ENCODE data around the gene PHC2.

PHC2 gene
- total RNA-seq: 41.0 to 55.0 (median 42.5) reads per million in 3 donors

GRCh38 chr1:33430692-33431593, at the start of gene PHC2:
Gene PHC2, minus strand, starts transcription at chr1:33431095. Its CDS starts 55,556 bp downstream, at chr1:33375539.
- H3K9me3 ChIP-seq (ENCODE audit: control insufficient read depth, low read length): no peaks in the 10 kb centered on the region
- H3K36me3 ChIP-seq (ENCODE audit: control insufficient read depth, insufficient read depth, low read length): no peaks in the 10 kb centered on the region
- peaks cover 7% of the 10 kb centered on the region for H3K4me1 ChIP-seq (ENCODE audit: control insufficient read depth, insufficient read depth, low read length, poor library complexity, severe bottlenecking)
- peak within 1 kb of the TSS; percentile 40 for H3K27ac ChIP-seq (ENCODE audit: insufficient read depth, low read length, poor library complexity, severe bottlenecking)
- DNase-seq: peak; percentile 89 to 90 (median 89)
- H3K27me3 ChIP-seq (replicated peaks; ENCODE audit: control insufficient read depth, insufficient read depth, low read length, poor library complexity, severe bottlenecking): no peaks in the 10 kb centered on the region
- peak within 1 kb of the TSS; percentile 55 for H3K4me3 ChIP-seq (ENCODE audit: insufficient read depth, low read depth, low read length, poor library complexity, severe bottlenecking)

- H3K4me3 ChIP-seq (ENCODE audit: insufficient read depth, low read depth, low read length, poor library complexity, severe bottlenecking): no peak overlapping the region
- no peak for DNase-seq
- H3K27ac ChIP-seq (ENCODE audit: insufficient read depth, low read length, poor library complexity, severe bottlenecking): no peak overlapping the region
- peaks cover 3% of the 10 kb centered on the region for H3K36me3 ChIP-seq (ENCODE audit: control insufficient read depth, insufficient read depth, low read length)
- no peaks in the 10 kb centered on the region for H3K9me3 ChIP-seq (ENCODE audit: control insufficient read depth, low read length)
- no peaks in the 10 kb centered on the region for H3K4me1 ChIP-seq (ENCODE audit: control insufficient read depth, insufficient read depth, low read length, poor library complexity, severe bottlenecking)
- H3K27me3 ChIP-seq (replicated peaks; ENCODE audit: control insufficient read depth, insufficient read depth, low read length, poor library complexity, severe bottlenecking): no peaks in the 10 kb centered on the region
Observed at GRCh38 chr1:33477451-33477850, 46.6 kb upstream of the PHC2 start.

- Histone ChIP-seq H3K9me3 (ENCODE audit: control insufficient read depth, low read length) (no peaks in the 10 kb centered on the region), H3K36me3 (ENCODE audit: control insufficient read depth, insufficient read depth, low read length) (no peaks in the 10 kb centered on the region), H3K4me3 (ENCODE audit: insufficient read depth, low read depth, low read length, poor library complexity, severe bottlenecking) (no peak overlapping the region), H3K27ac (ENCODE audit: insufficient read depth, low read length, poor library complexity, severe bottlenecking) (no peak overlapping the region), H3K27me3 (replicated peaks; ENCODE audit: control insufficient read depth, insufficient read depth, low read length, poor library complexity, severe bottlenecking) (no peaks in the 10 kb centered on the region), H3K4me1 (ENCODE audit: control insufficient read depth, insufficient read depth, low read length, poor library complexity, severe bottlenecking) (no peaks in the 10 kb centered on the region)
- no peak for DNase-seq
Observed at GRCh38 chr1:33473900-33474299, 43.0 kb upstream of the PHC2 start.

GRCh38 chr1:33472269-33472980, 41.5 kb upstream of the PHC2 start, which contains the start of gene ZSCAN20:
Gene ZSCAN20, plus strand, starts transcription at chr1:33472645. Its CDS starts 6,644 bp downstream, at chr1:33479289.
- H3K9me3 ChIP-seq (ENCODE audit: control insufficient read depth, low read length): no peaks in the 10 kb centered on the region
- no peaks in the 10 kb centered on the region for H3K36me3 ChIP-seq (ENCODE audit: control insufficient read depth, insufficient read depth, low read length)
- no peaks in the 10 kb centered on the region for H3K27me3 ChIP-seq (replicated peaks; ENCODE audit: control insufficient read depth, insufficient read depth, low read length, poor library complexity, severe bottlenecking)
- no peaks in the 10 kb centered on the region for H3K4me1 ChIP-seq (ENCODE audit: control insufficient read depth, insufficient read depth, low read length, poor library complexity, severe bottlenecking)
- H3K27ac ChIP-seq (ENCODE audit: insufficient read depth, low read length, poor library complexity, severe bottlenecking): peak within 1 kb of the TSS; percentile 50
- DNase-seq: peak; percentile 60 to 70 (median 70)
- H3K4me3 ChIP-seq (ENCODE audit: insufficient read depth, low read depth, low read length, poor library complexity, severe bottlenecking): peak within 1 kb of the TSS; percentile 53

- H3K36me3 ChIP-seq (ENCODE audit: control insufficient read depth, insufficient read depth, low read length): no peaks in the 10 kb centered on the region
- H3K4me1 ChIP-seq (ENCODE audit: control insufficient read depth, insufficient read depth, low read length, poor library complexity, severe bottlenecking): no peaks in the 10 kb centered on the region
- no peak for DNase-seq
- no peaks in the 10 kb centered on the region for H3K27me3 ChIP-seq (replicated peaks; ENCODE audit: control insufficient read depth, insufficient read depth, low read length, poor library complexity, severe bottlenecking)
- no peaks in the 10 kb centered on the region for H3K9me3 ChIP-seq (ENCODE audit: control insufficient read depth, low read length)
- H3K27ac ChIP-seq (ENCODE audit: insufficient read depth, low read length, poor library complexity, severe bottlenecking): no peak overlapping the region
- no peak overlapping the region for H3K4me3 ChIP-seq (ENCODE audit: insufficient read depth, low read depth, low read length, poor library complexity, severe bottlenecking)
Observed at GRCh38 chr1:33471416-33471815, 40.5 kb upstream of the PHC2 start.

GRCh38 chr1:33470495-33471012, 39.7 kb upstream of the PHC2 start:
- H3K9me3 ChIP-seq (ENCODE audit: control insufficient read depth, low read length): no peaks in the 10 kb centered on the region
- H3K27me3 ChIP-seq (replicated peaks; ENCODE audit: control insufficient read depth, insufficient read depth, low read length, poor library complexity, severe bottlenecking): no peaks in the 10 kb centered on the region
- no peaks in the 10 kb centered on the region for H3K36me3 ChIP-seq (ENCODE audit: control insufficient read depth, insufficient read depth, low read length)
- H3K4me1 ChIP-seq (ENCODE audit: control insufficient read depth, insufficient read depth, low read length, poor library complexity, severe bottlenecking): no peaks in the 10 kb centered on the region
- DNase-seq: peak in 2 of 3 donors; percentile 9 to 18
- H3K27ac ChIP-seq (ENCODE audit: insufficient read depth, low read length, poor library complexity, severe bottlenecking): no peak overlapping the region
- no peak overlapping the region for H3K4me3 ChIP-seq (ENCODE audit: insufficient read depth, low read depth, low read length, poor library complexity, severe bottlenecking)

- no peak overlapping the region for H3K27ac ChIP-seq (ENCODE audit: insufficient read depth, low read length, poor library complexity, severe bottlenecking)
- no peak for DNase-seq
- no peaks in the 10 kb centered on the region for H3K9me3 ChIP-seq (ENCODE audit: control insufficient read depth, low read length)
- no peaks in the 10 kb centered on the region for H3K36me3 ChIP-seq (ENCODE audit: control insufficient read depth, insufficient read depth, low read length)
- no peaks in the 10 kb centered on the region for H3K27me3 ChIP-seq (replicated peaks; ENCODE audit: control insufficient read depth, insufficient read depth, low read length, poor library complexity, severe bottlenecking)
- no peak overlapping the region for H3K4me3 ChIP-seq (ENCODE audit: insufficient read depth, low read depth, low read length, poor library complexity, severe bottlenecking)
- H3K4me1 ChIP-seq (ENCODE audit: control insufficient read depth, insufficient read depth, low read length, poor library complexity, severe bottlenecking): no peaks in the 10 kb centered on the region
Observed at GRCh38 chr1:33469691-33470090, 38.8 kb upstream of the PHC2 start.

- no peak for DNase-seq
- no peaks in the 10 kb centered on the region for H3K4me1 ChIP-seq (ENCODE audit: control insufficient read depth, insufficient read depth, low read length, poor library complexity, severe bottlenecking)
- H3K27me3 ChIP-seq (replicated peaks; ENCODE audit: control insufficient read depth, insufficient read depth, low read length, poor library complexity, severe bottlenecking): no peaks in the 10 kb centered on the region
- H3K4me3 ChIP-seq (ENCODE audit: insufficient read depth, low read depth, low read length, poor library complexity, severe bottlenecking): no peak overlapping the region
- no peak overlapping the region for H3K27ac ChIP-seq (ENCODE audit: insufficient read depth, low read length, poor library complexity, severe bottlenecking)
- no peaks in the 10 kb centered on the region for H3K36me3 ChIP-seq (ENCODE audit: control insufficient read depth, insufficient read depth, low read length)
- no peaks in the 10 kb centered on the region for H3K9me3 ChIP-seq (ENCODE audit: control insufficient read depth, low read length)
Observed at GRCh38 chr1:33468967-33469366, 38.1 kb upstream of the PHC2 start.

GRCh38 chr1:33468531-33468930, 37.6 kb upstream of the PHC2 start:
- Histone ChIP-seq H3K4me1 (ENCODE audit: control insufficient read depth, insufficient read depth, low read length, poor library complexity, severe bottlenecking) (no peaks in the 10 kb centered on the region), H3K4me3 (ENCODE audit: insufficient read depth, low read depth, low read length, poor library complexity, severe bottlenecking) (no peak overlapping the region), H3K9me3 (ENCODE audit: control insufficient read depth, low read length) (no peaks in the 10 kb centered on the region), H3K36me3 (ENCODE audit: control insufficient read depth, insufficient read depth, low read length) (no peaks in the 10 kb centered on the region), H3K27me3 (replicated peaks; ENCODE audit: control insufficient read depth, insufficient read depth, low read length, poor library complexity, severe bottlenecking) (no peaks in the 10 kb centered on the region), H3K27ac (ENCODE audit: insufficient read depth, low read length, poor library complexity, severe bottlenecking) (no peak overlapping the region)
- no peak for DNase-seq

GRCh38 chr1:33468011-33468410, 37.1 kb upstream of the PHC2 start:
- no peaks in the 10 kb centered on the region for H3K27me3 ChIP-seq (replicated peaks; ENCODE audit: control insufficient read depth, insufficient read depth, low read length, poor library complexity, severe bottlenecking)
- no peak overlapping the region for H3K4me3 ChIP-seq (ENCODE audit: insufficient read depth, low read depth, low read length, poor library complexity, severe bottlenecking)
- H3K9me3 ChIP-seq (ENCODE audit: control insufficient read depth, low read length): no peaks in the 10 kb centered on the region
- H3K27ac ChIP-seq (ENCODE audit: insufficient read depth, low read length, poor library complexity, severe bottlenecking): no peak overlapping the region
- DNase-seq: no peak
- no peaks in the 10 kb centered on the region for H3K36me3 ChIP-seq (ENCODE audit: control insufficient read depth, insufficient read depth, low read length)
- no peaks in the 10 kb centered on the region for H3K4me1 ChIP-seq (ENCODE audit: control insufficient read depth, insufficient read depth, low read length, poor library complexity, severe bottlenecking)

All from effector memory CD4-positive, alpha-beta T cell (primary cell).